ENCODE measurements around the gene GAL3ST1.
"Not testable (repeated sequence)": the region's sequence is repeated elsewhere in the genome, so short reads cannot be mapped to it uniquely, and the experiment has no call there.

GAL3ST1 gene

DNA sequence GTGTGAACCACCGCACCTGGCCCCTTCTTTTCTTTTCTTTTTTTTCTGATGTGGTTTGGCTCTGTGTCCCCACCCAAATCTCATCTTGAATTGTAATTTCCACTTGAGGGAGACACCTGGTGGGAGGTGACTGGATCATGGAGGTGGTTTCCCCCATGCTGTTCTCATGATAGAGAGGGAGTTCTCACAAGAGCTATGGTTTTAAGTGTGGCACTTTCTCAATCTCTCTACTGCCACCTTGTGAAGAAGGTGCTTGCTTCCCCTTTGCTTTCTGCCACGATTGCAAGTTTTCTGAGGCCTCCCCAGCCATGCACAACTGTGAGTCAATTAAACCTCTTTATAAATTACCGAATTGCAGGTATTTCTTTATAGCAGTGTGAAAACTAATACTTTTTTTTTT, 27.6 kb upstream of the GAL3ST1 start:
- Histone ChIP-seq H3K36me3 (no peaks in the 10 kb centered on the region), H3K27ac (no peak overlapping the region), H3K27me3 (ENCODE audit: insufficient read depth, low read depth, severe bottlenecking) (no peaks in the 10 kb centered on the region), H3K4me3 (ENCODE audit: low read depth, low read length) (no peak overlapping the region), H3K9me3 (ENCODE audit: severe bottlenecking) (no peaks in the 10 kb centered on the region)
- DNase-seq: peak; percentile 35
- peak; percentile 70 for TF ChIP-seq CTCF (IDR thresholded peaks at IDR 0.05; ENCODE audit: low read depth, low read length)

GRCh38 chr22:30601464-30601863, 27.0 kb upstream of the GAL3ST1 start:
- Histone ChIP-seq H3K27ac (peak overlapping the region; percentile 62), H3K27me3 (ENCODE audit: insufficient read depth, low read depth, severe bottlenecking) (no peaks in the 10 kb centered on the region), H3K4me3 (ENCODE audit: low read depth, low read length) (peak overlapping the region; percentile 15), H3K9me3 (ENCODE audit: severe bottlenecking) (no peaks in the 10 kb centered on the region), H3K36me3 (no peaks in the 10 kb centered on the region)
- no peak for DNase-seq
- TF ChIP-seq CTCF (IDR thresholded peaks at IDR 0.05; ENCODE audit: low read depth, low read length): no peak

- Histone ChIP-seq H3K36me3 (no peaks in the 10 kb centered on the region), H3K4me3 (ENCODE audit: low read depth, low read length) (peak overlapping the region; percentile 15), H3K9me3 (ENCODE audit: severe bottlenecking) (no peaks in the 10 kb centered on the region), H3K27me3 (ENCODE audit: insufficient read depth, low read depth, severe bottlenecking) (no peaks in the 10 kb centered on the region), H3K27ac (peak overlapping the region; percentile 62)
- no peak for TF ChIP-seq CTCF (IDR thresholded peaks at IDR 0.05; ENCODE audit: low read depth, low read length)
- peak; percentile 30 for DNase-seq
These were observed 26.5 kb upstream of the GAL3ST1 start for GRCh38 chr22:30600921-30601320.

DNA sequence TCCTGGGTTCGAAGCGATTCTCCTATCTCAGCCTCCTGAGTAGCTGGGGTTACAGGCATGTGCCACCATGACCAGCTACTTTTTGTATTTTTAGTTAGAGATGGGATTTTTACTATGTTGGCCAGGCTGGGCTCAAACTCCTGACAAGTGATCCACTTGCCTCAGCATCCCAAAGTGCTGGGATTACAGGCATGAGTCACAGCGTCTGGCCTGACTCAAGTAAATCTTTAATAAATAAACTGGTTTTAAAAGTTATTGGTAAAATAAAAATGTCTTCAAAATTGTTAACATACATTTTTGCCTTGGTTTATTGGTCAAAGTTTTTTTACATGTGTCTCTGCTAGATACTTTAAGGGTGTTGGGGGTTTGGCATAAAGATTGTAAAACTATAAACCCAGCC, 24.5 kb upstream of the GAL3ST1 start:
- Histone ChIP-seq H3K27me3 (ENCODE audit: insufficient read depth, low read depth, severe bottlenecking) (no peaks in the 10 kb centered on the region), H3K4me3 (ENCODE audit: low read depth, low read length) (no peak overlapping the region), H3K9me3 (ENCODE audit: severe bottlenecking) (no peaks in the 10 kb centered on the region), H3K27ac (no peak overlapping the region), H3K36me3 (no peaks in the 10 kb centered on the region)
- TF ChIP-seq CTCF (IDR thresholded peaks at IDR 0.05; ENCODE audit: low read depth, low read length): no peak
- no peak for DNase-seq

- no peak for TF ChIP-seq CTCF (IDR thresholded peaks at IDR 0.05; ENCODE audit: low read depth, low read length)
- H3K9me3 ChIP-seq (ENCODE audit: severe bottlenecking): no peaks in the 10 kb centered on the region
- DNase-seq: no peak
- H3K27me3 ChIP-seq (ENCODE audit: insufficient read depth, low read depth, severe bottlenecking): no peaks in the 10 kb centered on the region
- no peaks in the 10 kb centered on the region for H3K36me3 ChIP-seq
- no peak overlapping the region for H3K27ac ChIP-seq
- H3K4me3 ChIP-seq (ENCODE audit: low read depth, low read length): no peak overlapping the region
These were observed 22.4 kb upstream of the GAL3ST1 start for GRCh38 chr22:30596886-30597285.

GRCh38 chr22:30596199-30596598, 21.7 kb upstream of the GAL3ST1 start:
- no peak for DNase-seq
- Histone ChIP-seq H3K4me3 (ENCODE audit: low read depth, low read length) (no peak overlapping the region), H3K36me3 (no peaks in the 10 kb centered on the region), H3K9me3 (ENCODE audit: severe bottlenecking) (no peaks in the 10 kb centered on the region), H3K27me3 (ENCODE audit: insufficient read depth, low read depth, severe bottlenecking) (no peaks in the 10 kb centered on the region), H3K27ac (no peak overlapping the region)
- TF ChIP-seq CTCF (IDR thresholded peaks at IDR 0.05; ENCODE audit: low read depth, low read length): no peak

DNA sequence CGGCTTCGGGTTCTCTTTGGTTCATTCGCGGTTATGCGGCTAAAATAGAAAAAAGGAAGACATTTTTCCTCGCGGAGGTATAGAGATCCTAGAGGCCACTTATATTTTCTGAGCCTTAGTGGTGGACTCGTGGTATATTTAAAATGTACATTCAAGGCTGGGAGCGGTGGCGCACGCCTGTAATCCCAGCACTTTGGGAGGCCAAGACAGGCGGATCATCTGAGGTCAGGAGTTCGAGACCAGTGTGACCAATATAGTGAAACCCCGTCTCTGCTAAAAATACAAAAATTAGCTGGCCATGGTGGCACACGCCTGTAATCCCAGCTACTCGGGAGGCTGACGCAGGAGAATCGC, 17.9 kb upstream of the GAL3ST1 start:
- H3K36me3 ChIP-seq: peaks cover 16% of the 10 kb centered on the region
- not testable (repeated sequence) for DNase-seq; H3K27me3 ChIP-seq (ENCODE audit: insufficient read depth, low read depth, severe bottlenecking); H3K27ac ChIP-seq; H3K9me3 ChIP-seq (ENCODE audit: severe bottlenecking); H3K4me3 ChIP-seq (ENCODE audit: low read depth, low read length)

All from WERI-Rb-1 (cell line).